Tibial artery (tissue), 4 donors: ENCODE data around the gene NR3C2.

ENCODE experiments used
- DNase-seq, 2 donors: peaks; one replicate each; pipeline ENCODE4 v3.0.0-alpha.2; 2019
- H3K27ac ChIP-seq, 2 donors: fragments of 200-600 bp; sonication (generic) in 1 of 2; 1 replicate in 1 of 2; 2 replicates in 1 of 2; pipeline ENCODE4 v1.5.1; 2018 to 2019; ENCODE audit warnings: mild to moderate bottlenecking in 1 of 2
- H3K27me3 ChIP-seq, 2 donors: fragments of 200-600 bp; sonication (generic) in 1 of 2; one replicate each; pipeline versions ENCODE4 v1.5.1 to v1.6.0; 2016 to 2019
- H3K36me3 ChIP-seq, 3 donors: fragments of 200-600 bp; sonication (generic) in 2 of 3; one replicate each; pipeline ENCODE4 v1.5.1; 2016 to 2019; ENCODE audit warnings: mild to moderate bottlenecking in 2 of 3
- H3K4me1 ChIP-seq, 4 donors: fragments of 200-600 bp; sonication (generic) in 2 of 4; 1 replicate in 3 of 4; 2 replicates in 1 of 4; pipeline ENCODE4 v1.5.1; 2016 to 2019
- H3K4me3 ChIP-seq, 2 donors: fragments of 200-600 bp; sonication (generic) in 1 of 2; 1 replicate in 1 of 2; 2 replicates in 1 of 2; pipeline ENCODE4 v1.5.1; 2018 to 2019; ENCODE audit warnings: mild to moderate bottlenecking in 2 of 2
- H3K9me3 ChIP-seq, 3 donors: fragments of 200-600 bp; sonication (generic) in 1 of 3; one replicate each; pipeline ENCODE4 v1.5.1; 2016 to 2019
- intact Hi-C: fragments of 100-400 bp; cut with DNase I; formaldehyde crosslinking; loops from one replicate; pipeline ENCODE4 v1.15.0; 2023; ENCODE audit warnings: low total_unique reads
- TF ChIP-seq, protein P1 (sequence below), 2 experiments: fragments of 200-600 bp in 1 of 2; fragments of 450-650 bp in 1 of 2; IDR thresholded peaks; one replicate each; pipeline ENCODE4 v1.5.1; 2017 to 2019; ENCODE audit warnings: antibody characterized with exemption in 2 of 2, mild to moderate bottlenecking in 1 of 2, moderate library complexity in 1 of 2

The NR3C2 gene

GRCh38 chr4:148398988-148399387, 43.2 kb downstream of the NR3C2 start:
- TF ChIP-seq, protein P1, sequence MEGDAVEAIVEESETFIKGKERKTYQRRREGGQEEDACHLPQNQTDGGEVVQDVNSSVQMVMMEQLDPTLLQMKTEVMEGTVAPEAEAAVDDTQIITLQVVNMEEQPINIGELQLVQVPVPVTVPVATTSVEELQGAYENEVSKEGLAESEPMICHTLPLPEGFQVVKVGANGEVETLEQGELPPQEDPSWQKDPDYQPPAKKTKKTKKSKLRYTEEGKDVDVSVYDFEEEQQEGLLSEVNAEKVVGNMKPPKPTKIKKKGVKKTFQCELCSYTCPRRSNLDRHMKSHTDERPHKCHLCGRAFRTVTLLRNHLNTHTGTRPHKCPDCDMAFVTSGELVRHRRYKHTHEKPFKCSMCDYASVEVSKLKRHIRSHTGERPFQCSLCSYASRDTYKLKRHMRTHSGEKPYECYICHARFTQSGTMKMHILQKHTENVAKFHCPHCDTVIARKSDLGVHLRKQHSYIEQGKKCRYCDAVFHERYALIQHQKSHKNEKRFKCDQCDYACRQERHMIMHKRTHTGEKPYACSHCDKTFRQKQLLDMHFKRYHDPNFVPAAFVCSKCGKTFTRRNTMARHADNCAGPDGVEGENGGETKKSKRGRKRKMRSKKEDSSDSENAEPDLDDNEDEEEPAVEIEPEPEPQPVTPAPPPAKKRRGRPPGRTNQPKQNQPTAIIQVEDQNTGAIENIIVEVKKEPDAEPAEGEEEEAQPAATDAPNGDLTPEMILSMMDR (IDR thresholded peaks at IDR 0.05): no peak
- Histone ChIP-seq H3K4me3 (no peak overlapping the region), H3K27ac (no peak overlapping the region), H3K9me3 (no peaks in the 10 kb centered on the region), H3K36me3 (no peaks in the 10 kb centered on the region), H3K27me3 (no peaks in the 10 kb centered on the region), H3K4me1 (peaks cover 0 to 3% (median 2%) of the 10 kb centered on the region in 4 donors)
- intact Hi-C loops: no loop called here
- DNase-seq: no peak

DNA sequence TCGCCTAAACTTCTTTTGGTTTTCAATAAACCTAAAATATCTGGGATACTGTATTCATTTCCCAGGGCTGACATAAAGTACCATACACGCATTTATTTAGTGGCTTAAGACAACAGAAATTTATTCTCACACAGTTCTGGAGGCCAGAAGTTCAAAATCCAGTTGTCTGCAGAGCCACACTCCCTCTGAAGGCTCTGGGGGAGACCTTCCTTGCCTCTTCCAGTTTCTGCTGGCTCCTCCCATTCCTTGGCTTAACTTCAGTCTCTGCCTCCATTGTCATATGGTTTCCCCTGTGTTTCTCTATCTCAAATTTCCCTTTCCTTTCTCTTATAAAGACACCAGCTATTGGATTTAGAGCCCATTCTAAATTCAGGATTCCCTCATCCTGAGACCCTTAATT, 44.4 kb downstream of the NR3C2 start:
- Histone ChIP-seq H3K4me1 (peaks cover 0 to 3% (median 2%) of the 10 kb centered on the region in 4 donors), H3K36me3 (no peaks in the 10 kb centered on the region), H3K9me3 (no peaks in the 10 kb centered on the region), H3K27ac (no peak overlapping the region), H3K4me3 (no peak overlapping the region), H3K27me3 (no peaks in the 10 kb centered on the region)
- no peak for DNase-seq
- TF ChIP-seq, protein P1 (IDR thresholded peaks at IDR 0.05): no peak
- intact Hi-C loops: no loop called here

DNA sequence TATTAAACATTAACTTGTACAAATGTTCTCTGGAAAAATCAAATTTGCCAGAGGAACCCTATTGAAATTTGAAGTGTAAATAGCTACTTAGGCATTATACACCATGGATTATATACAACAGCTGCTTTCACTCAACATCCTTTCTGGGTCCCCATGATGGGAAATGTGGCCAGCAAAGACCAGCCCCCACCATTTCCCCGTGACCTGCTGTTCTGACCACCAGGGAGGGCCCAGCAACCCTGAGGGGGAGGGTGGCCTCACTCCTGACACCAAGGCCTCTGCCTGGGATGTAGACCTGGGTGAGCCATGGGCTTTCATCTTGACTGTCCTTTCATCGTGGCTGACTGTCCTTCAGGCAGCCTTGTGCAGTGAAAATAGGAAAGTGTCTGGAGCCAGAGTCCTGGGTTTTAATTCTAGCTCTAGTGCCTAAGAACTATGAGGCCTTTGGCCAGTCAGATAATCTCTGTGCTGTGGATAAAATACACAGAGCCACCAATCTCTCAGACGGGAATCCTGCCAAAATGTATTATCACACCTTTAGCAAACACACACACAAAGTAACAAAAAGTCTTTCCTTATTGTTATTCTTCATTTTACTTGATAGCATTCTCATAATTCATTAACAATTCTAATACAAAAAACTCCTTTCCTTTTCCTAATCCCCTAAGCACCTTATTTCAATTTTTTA, 45.1 kb downstream of the NR3C2 start:
- H3K27ac ChIP-seq: no peak overlapping the region
- H3K9me3 ChIP-seq: no peaks in the 10 kb centered on the region
- no peak for DNase-seq
- no peaks in the 10 kb centered on the region for H3K27me3 ChIP-seq
- TF ChIP-seq, protein P1 (IDR thresholded peaks at IDR 0.05): no peak
- peaks cover 0 to 3% (median 2%) of the 10 kb centered on the region in 4 donors for H3K4me1 ChIP-seq
- intact Hi-C loops: no loop called here
- no peaks in the 10 kb centered on the region for H3K36me3 ChIP-seq
- no peak overlapping the region for H3K4me3 ChIP-seq

DNA sequence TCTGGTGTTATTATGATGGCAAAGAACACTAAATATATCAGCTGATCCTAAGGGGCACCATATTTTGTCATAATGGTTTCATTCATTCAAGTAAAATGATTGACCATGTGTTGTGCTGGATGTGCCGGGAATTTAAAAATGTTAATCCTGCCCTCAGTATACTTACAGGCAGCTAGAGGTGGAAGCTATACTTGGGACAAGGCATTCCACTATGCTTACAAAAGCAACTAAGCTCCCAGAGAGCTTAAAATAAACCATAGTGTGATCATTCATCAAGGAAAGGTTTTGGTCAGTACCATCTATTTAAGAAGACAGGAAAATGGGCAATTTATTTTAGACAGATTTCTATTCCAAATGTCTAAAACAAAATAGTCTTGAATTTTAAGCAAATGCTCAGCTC, 46.4 kb downstream of the NR3C2 start:
- Histone ChIP-seq H3K36me3 (no peaks in the 10 kb centered on the region), H3K9me3 (no peaks in the 10 kb centered on the region), H3K4me1 (peaks cover 0 to 3% (median 2%) of the 10 kb centered on the region in 4 donors), H3K27me3 (no peaks in the 10 kb centered on the region), H3K27ac (no peak overlapping the region), H3K4me3 (no peak overlapping the region)
- TF ChIP-seq, protein P1 (IDR thresholded peaks at IDR 0.05): no peak
- intact Hi-C loops: no loop called here
- DNase-seq: no peak

- DNase-seq: no peak
- TF ChIP-seq, protein P1 (IDR thresholded peaks at IDR 0.05): no peak
- no peak overlapping the region for H3K27ac ChIP-seq
- no peaks in the 10 kb centered on the region for H3K27me3 ChIP-seq
- no peaks in the 10 kb centered on the region for H3K9me3 ChIP-seq
- no peaks in the 10 kb centered on the region for H3K36me3 ChIP-seq
- H3K4me3 ChIP-seq: no peak overlapping the region
- intact Hi-C loops: no loop called here
- peaks cover 0 to 3% (median 0%) of the 10 kb centered on the region in 4 donors for H3K4me1 ChIP-seq
Observed at GRCh38 chr4:148391056-148391455, 51.2 kb downstream of the NR3C2 start.
